Fibroblast of skin of scalp (primary cell): ENCODE data around the gene MYL7. TPM values are rescaled to one million over a fixed set of nuclear protein-coding genes. Genes with fewer than 3 reads are reported as not detected.
A peak's percentile ranks its signal among the peaks of the same experiment; 100 is the strongest.
"Not testable (repeated sequence)": the region's sequence is repeated elsewhere in the genome, so short reads cannot be mapped to it uniquely, and the experiment has no call there.

Source experiments
- DNase-seq: peaks from one replicate; pipeline ENCODE4 v3.0.0-alpha.2; 2013
- polyA plus RNA-seq, 2 experiments: library from polyadenylated mRNA; unstranded; fragments of 120-200 nt; gene quantifications; one replicate each; pipeline ENCODE4 v1.2.1, GENCODE V29; 2013; ENCODE audit not compliant: insufficient read length in 2 of 2

The MYL7 gene, protein sequence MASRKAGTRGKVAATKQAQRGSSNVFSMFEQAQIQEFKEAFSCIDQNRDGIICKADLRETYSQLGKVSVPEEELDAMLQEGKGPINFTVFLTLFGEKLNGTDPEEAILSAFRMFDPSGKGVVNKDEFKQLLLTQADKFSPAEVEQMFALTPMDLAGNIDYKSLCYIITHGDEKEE
- polyA plus RNA-seq (2013, experiment 1 of 2; ENCODE audit: insufficient read length) = 0.25 TPM
- polyA plus RNA-seq (2013, experiment 2 of 2; ENCODE audit: insufficient read length) = not detected

DNA sequence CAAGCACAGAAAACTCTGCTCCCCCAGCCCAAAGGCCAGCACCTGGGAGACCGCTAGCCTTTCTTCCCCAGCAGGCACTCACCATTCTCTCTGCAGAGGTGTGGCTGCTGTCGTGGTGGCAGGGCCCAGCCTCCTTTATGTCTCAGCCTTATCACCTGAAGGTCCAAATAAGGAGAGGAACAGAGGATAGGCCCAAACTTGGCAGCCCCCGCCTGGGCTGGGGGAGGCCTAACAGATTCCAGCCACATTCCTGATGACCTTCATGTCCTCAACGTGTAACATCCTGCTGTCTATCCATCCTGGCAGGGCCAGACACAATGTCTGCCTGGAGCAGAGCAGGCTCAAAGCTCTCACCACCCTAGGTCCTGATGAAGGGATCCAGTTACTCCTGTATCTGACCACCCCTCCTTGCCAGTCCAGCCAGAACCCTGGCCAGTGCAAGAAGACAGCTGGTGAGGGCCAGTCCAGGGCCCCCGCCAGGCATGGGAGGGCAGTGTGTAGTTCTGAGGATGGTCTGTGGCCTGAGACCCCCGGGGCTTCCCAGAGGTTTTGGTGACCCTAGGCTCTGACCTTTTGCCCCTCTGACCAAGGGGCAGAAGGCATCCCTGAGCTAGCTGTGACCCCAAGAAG, at the start of gene MYL7:
Gene MYL7, minus strand, starts transcription at position 112 of the 630 bp plus-strand sequence. Its CDS starts 27 bp downstream, at position 85.
- DNase-seq = no peak

GRCh38 chr7:44189993-44190872, 49.1 kb upstream of the MYL7 start:
- no peak for DNase-seq

DNA sequence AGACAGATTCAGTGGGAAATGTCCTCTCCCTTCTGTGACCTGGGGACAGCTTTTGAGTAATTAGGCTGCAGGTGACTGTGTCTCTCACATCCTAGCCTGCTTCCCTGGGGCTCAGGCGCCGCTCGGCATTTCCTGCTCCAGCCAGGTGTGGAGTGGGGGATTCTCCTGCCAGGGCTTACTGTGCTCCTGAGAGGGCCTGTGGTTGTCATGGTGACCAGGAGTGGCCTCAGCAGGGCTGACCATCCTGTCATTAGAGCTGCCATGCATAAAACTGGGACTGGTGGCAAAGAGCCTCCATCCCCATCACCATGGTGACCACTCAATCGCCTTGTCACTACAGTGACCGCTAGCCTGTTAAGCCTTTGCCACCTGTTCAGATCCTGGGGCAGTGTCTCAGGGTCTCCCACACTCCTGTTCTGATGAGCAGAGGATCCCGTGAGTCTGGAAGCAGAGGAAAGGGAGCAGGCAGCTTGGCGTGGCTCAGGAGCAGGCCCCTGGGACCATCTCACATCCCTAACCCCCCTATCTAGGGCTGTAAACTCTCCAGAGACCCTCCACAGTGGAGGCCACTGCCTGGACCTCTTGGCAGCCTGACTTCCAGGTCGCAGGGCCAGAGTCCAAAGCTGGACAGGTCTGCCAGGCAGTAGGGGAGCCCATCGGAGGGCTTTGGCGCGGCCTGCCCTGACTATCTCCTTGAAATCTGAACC, 48.3 kb upstream of the MYL7 start, which contains the start of gene GCK:
Gene GCK, minus strand, starts transcription at position 154 of the 707 bp plus-strand sequence. CDS start 486 bp downstream, outside the sequence.
- DNase-seq = no peak

GRCh38 chr7:44188480-44189225, 47.5 kb upstream of the MYL7 start:
- DNase-seq = no peak

GRCh38 chr7:44187636-44188416, 46.7 kb upstream of the MYL7 start:
- DNase-seq = no peak

- DNase-seq = no peak
These were observed 45.6 kb upstream of the MYL7 start for GRCh38 chr7:44186736-44187135.

GRCh38 chr7:44185729-44186128, 44.6 kb upstream of the MYL7 start:
- no peak for DNase-seq

GRCh38 chr7:44184873-44185446, 43.8 kb upstream of the MYL7 start:
- no peak for DNase-seq

GRCh38 chr7:44184206-44184872, 43.2 kb upstream of the MYL7 start:
- DNase-seq = peak; percentile 71

- no peak for DNase-seq
These were observed 42.3 kb upstream of the MYL7 start for GRCh38 chr7:44183386-44183785.

DNA sequence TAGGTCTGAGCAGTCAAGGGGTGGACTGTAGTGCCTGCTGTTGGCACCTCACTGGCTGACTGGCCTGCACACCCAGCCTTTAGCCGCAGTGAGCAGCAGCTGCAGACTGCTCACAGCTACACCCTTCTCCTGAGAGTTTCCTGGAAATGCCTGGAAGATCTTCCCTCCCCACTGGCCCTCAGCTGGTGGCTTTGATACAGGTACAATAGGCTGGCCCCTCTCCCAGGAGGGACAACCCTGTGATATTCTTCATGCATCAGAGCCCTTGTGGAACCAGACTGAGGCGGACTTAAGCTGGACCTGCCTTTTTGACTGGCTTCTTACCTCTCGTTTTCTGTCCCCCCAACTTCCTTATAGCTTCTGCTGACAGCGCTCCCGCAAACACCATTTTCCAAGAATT, 41.7 kb upstream of the MYL7 start:
- no peak for DNase-seq

DNA sequence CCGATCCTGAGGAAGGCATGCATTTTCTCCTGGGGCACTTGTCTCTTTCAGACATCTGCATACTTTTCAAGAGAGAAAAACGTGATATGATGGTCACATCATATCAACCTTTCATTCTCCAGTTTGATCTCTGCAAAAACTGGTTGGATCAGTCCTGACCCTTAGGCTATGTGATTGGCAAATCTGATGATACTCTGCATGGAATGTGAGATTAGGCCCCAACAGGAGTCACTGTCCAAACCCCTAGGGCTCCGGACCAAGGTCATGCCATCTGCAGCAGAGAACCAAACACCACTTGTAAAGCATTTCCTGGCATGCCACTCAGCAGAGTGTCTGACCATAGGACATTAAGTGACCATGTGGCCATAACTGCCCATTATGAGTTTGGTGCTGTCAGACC, 39.5 kb upstream of the MYL7 start:
- DNase-seq = no peak

- DNase-seq = peak; percentile 60
These were observed 36.5 kb upstream of the MYL7 start for GRCh38 chr7:44177570-44178131.

- no peak for DNase-seq
These were observed 35.4 kb upstream of the MYL7 start for GRCh38 chr7:44176486-44176885.

DNA sequence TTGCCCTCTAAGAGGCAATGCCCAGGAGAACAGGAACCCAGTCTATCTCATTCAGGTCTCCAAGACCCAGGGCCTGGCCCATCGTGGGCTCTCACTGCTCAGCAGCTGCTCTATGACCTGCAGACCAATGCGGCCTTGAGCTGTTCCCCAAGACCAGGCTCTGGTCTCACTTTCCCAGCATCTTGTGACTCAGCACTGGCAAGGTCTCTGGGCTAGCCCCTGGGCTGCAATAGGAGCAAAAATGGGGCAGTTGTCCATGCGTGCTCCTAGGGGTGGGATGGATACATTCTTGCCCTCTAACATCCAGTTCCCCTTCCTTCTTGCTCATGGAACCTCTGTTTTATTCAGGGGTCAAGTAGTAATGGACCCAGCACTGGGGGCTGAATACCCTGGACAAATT, 34.6 kb upstream of the MYL7 start:
- DNase-seq = no peak

- not testable (repeated sequence) for DNase-seq
These were observed 33.5 kb upstream of the MYL7 start for GRCh38 chr7:44174694-44174948.

DNA sequence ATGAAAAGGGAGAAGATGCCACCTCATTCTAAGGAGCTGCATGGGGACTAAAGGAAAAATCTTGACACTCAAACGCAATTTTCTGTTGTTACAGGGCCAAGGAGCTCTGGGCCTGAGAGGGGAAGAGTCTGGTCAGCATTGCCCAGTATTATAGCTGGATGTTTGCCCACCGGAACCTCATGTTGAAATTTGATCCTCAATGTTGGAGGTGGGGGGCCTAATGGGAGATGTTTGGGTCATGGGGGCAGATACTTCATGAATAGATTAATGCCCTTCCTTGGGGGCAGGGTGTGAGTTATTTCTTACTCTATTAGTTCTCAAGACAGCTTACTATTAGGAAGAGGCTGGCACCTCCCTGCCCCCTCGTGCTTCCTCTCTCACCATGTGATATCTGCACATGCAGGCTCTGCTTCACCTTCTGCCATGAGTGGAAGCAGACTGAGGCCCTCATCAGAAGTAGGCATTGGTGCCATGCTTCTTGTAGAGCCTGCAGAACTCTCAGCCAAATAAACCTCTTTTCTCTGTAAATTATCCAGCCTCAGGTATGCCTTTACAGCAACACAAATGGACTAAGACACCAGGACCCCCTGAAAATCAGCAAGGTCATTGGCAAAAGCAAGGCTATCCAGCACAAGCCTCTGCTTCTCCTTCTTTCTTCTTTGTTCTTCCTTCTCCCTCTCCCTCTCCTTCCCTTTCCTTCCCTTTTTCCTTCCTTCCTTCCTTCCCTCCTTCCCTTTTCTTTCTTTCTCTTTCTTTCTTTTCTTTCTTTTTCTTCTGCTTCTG, 33.0 kb upstream of the MYL7 start:
- DNase-seq = no peak

- DNase-seq = no peak
These were observed 31.8 kb upstream of the MYL7 start for GRCh38 chr7:44172803-44173424.

DNA sequence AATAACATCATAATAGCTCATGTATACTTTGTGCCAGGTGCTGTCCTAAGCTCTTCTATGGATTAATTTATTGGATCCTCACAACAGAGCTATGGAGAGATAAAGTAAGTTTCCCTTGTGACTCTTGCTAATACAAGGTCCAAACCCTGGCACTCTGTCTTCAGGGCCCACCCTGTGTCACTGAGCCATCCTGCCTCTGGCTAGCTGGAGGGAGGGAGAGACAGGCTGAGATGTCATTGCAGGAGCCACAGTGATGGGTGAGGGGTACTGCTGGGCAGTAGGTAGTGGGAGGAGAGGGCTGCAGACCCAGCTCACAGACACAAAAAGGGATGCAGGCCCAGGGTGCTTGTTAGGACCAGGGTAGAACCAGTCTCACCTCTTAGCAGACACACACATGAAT, 31.2 kb upstream of the MYL7 start:
- no peak for DNase-seq
